Stimulated activated CD8-positive, alpha-beta memory T cell treated with anti-CD3 and anti-CD28 coated beads, Interleukin-15, amount 100 ng/mL, for 1 hour (primary cell): ENCODE measurements around the gene HDHD2.
A peak's percentile ranks its signal among the peaks of the same experiment; 100 is the strongest.
"Not testable (repeated sequence)": the region's sequence is repeated elsewhere in the genome, so short reads cannot be mapped to it uniquely, and the experiment has no call there.

ENCODE experiments used
- DNase-seq: peaks from one replicate; pipeline ENCODE4 v3.0.0-alpha.2; 2020; ENCODE audit warnings: low read depth

HDHD2 gene

GRCh38 chr18:47150029-47150823, at the start of gene HDHD2:
Gene HDHD2, minus strand, starts transcription at chr18:47150500. Its CDS starts 14,061 bp downstream, at chr18:47136439.
- peak; percentile 50 for DNase-seq

- not testable (repeated sequence) for DNase-seq
Observed at GRCh38 chr18:47195961-47196360, 45.7 kb upstream of the HDHD2 start.

- DNase-seq: no peak
Observed at GRCh38 chr18:47191961-47192360, 41.7 kb upstream of the HDHD2 start.

- DNase-seq: no peak
Observed at GRCh38 chr18:47187721-47188120, 37.4 kb upstream of the HDHD2 start.

- no peak for DNase-seq
Observed at GRCh38 chr18:47184419-47185050, 34.2 kb upstream of the HDHD2 start.

- DNase-seq: not testable (repeated sequence)
Observed at GRCh38 chr18:47182156-47182555, 31.9 kb upstream of the HDHD2 start.

- DNase-seq: no peak
Observed at GRCh38 chr18:47180765-47181164, 30.5 kb upstream of the HDHD2 start.

- DNase-seq: no peak
Observed at GRCh38 chr18:47179520-47179919, 29.2 kb upstream of the HDHD2 start.

GRCh38 chr18:47175898-47176575, 25.7 kb upstream of the HDHD2 start, which contains the start of gene IER3IP1:
Gene IER3IP1, minus strand, starts transcription at chr18:47176364. Its CDS starts 87 bp downstream, at chr18:47176277.
- DNase-seq: peak; percentile 81

- DNase-seq: no peak
Observed at GRCh38 chr18:47175283-47175897, 25.1 kb upstream of the HDHD2 start.

- DNase-seq: no peak
Observed at GRCh38 chr18:47174545-47175116, 24.3 kb upstream of the HDHD2 start.

GRCh38 chr18:47172476-47172875, 22.2 kb upstream of the HDHD2 start:
- no peak for DNase-seq

- no peak for DNase-seq
Observed at GRCh38 chr18:47168913-47169312, 18.6 kb upstream of the HDHD2 start.

- DNase-seq: no peak
Observed at GRCh38 chr18:47168509-47168908, 18.2 kb upstream of the HDHD2 start.

- no peak for DNase-seq
Observed at GRCh38 chr18:47166294-47166693, 16.0 kb upstream of the HDHD2 start.

- no peak for DNase-seq
Observed at GRCh38 chr18:47163241-47163640, 12.9 kb upstream of the HDHD2 start.

GRCh38 chr18:47160256-47160655, 10.0 kb upstream of the HDHD2 start:
- no peak for DNase-seq

- not testable (repeated sequence) for DNase-seq
Observed at GRCh38 chr18:47158404-47158803, 8.1 kb upstream of the HDHD2 start.

- no peak for DNase-seq
Observed at GRCh38 chr18:47151439-47151838, 1.1 kb upstream of the HDHD2 start.

GRCh38 chr18:47150824-47151366, 595 bp upstream of the HDHD2 start:
- no peak for DNase-seq

GRCh38 chr18:47149457-47150028, 757 bp downstream of the HDHD2 start:
- DNase-seq: no peak
